Measurements from ENCODE around the gene CALM3.
A peak's percentile ranks its signal among the peaks of the same experiment; 100 is the strongest.

The CALM3 gene

GRCh38 chr19:46600384-46601317 is 479 bp upstream of the CALM3 start:
- peak; percentile 89 for DNase-seq

GRCh38 chr19:46602392-46603194 is 1.5 kb downstream of the CALM3 start:
- no peak for DNase-seq

- DNase-seq: no peak
These were observed 2.1 kb downstream of the CALM3 start for GRCh38 chr19:46603195-46603637.

- DNase-seq: no peak
These were observed 2.7 kb downstream of the CALM3 start for GRCh38 chr19:46603752-46604231.

GRCh38 chr19:46604781-46605355 is 3.7 kb downstream of the CALM3 start:
- DNase-seq: no peak

- no peak for DNase-seq
These were observed 4.3 kb downstream of the CALM3 start for GRCh38 chr19:46605356-46605821.

- DNase-seq: no peak
These were observed 4.9 kb downstream of the CALM3 start for GRCh38 chr19:46606019-46606418.

GRCh38 chr19:46606681-46607447 is 5.7 kb downstream of the CALM3 start:
- DNase-seq: no peak

- no peak for DNase-seq
These were observed 6.3 kb downstream of the CALM3 start for GRCh38 chr19:46607448-46607841.

GRCh38 chr19:46608178-46608577 is 7.0 kb downstream of the CALM3 start:
- DNase-seq: no peak

- DNase-seq: no peak
These were observed 7.6 kb downstream of the CALM3 start for GRCh38 chr19:46608581-46609345.

GRCh38 chr19:46609511-46610412 is 8.6 kb downstream of the CALM3 start:
- DNase-seq: no peak

GRCh38 chr19:46610413-46610775 is 9.3 kb downstream of the CALM3 start:
- no peak for DNase-seq

- no peak for DNase-seq
These were observed 10.0 kb downstream of the CALM3 start for GRCh38 chr19:46610851-46611770.

- no peak for DNase-seq
These were observed 10.6 kb downstream of the CALM3 start for GRCh38 chr19:46611776-46612175.

GRCh38 chr19:46613525-46613924 is 12.4 kb downstream of the CALM3 start:
- DNase-seq: no peak

GRCh38 chr19:46614114-46614722 is 13.1 kb downstream of the CALM3 start:
- DNase-seq: peak; percentile 48

- no peak for DNase-seq
These were observed 14.8 kb downstream of the CALM3 start for GRCh38 chr19:46615966-46616365.

Data from kidney glomerular epithelial cell (primary cell).